GM03348 (cell line): Measurements from ENCODE around the gene ZFHX3.

ENCODE experiments used
- DNase-seq: peaks from one replicate; pipeline ENCODE4 v3.0.0; 2012; ENCODE audit warnings: low spot score

The ZFHX3 gene

GRCh38 chr16:72950669-72951068, 97.3 kb downstream of the ZFHX3 start:
- DNase-seq, result no peak

- DNase-seq, result no peak
Measured at GRCh38 chr16:72948238-72948829, 99.6 kb downstream of the ZFHX3 start.

- no peak for DNase-seq
Measured at GRCh38 chr16:72947379-72948237, 100.3 kb downstream of the ZFHX3 start.

GRCh38 chr16:72946474-72947194, 101.3 kb downstream of the ZFHX3 start:
- no peak for DNase-seq

- DNase-seq, result no peak
Measured at GRCh38 chr16:72946063-72946462, 101.9 kb downstream of the ZFHX3 start.

- DNase-seq, result no peak
Measured at GRCh38 chr16:72945611-72946010, 102.3 kb downstream of the ZFHX3 start.

GRCh38 chr16:72944757-72945485, 103.0 kb downstream of the ZFHX3 start:
- DNase-seq, result no peak

- no peak for DNase-seq
Measured at GRCh38 chr16:72942021-72942420, 105.9 kb downstream of the ZFHX3 start.

GRCh38 chr16:72940886-72941285, 107.0 kb downstream of the ZFHX3 start:
- DNase-seq, result no peak

- peak; percentile 56 for DNase-seq
Measured at GRCh38 chr16:72939247-72939646, 108.7 kb downstream of the ZFHX3 start.

GRCh38 chr16:72938795-72939164, 109.1 kb downstream of the ZFHX3 start:
- DNase-seq, result peak; percentile 88

GRCh38 chr16:72937916-72938794, 109.8 kb downstream of the ZFHX3 start:
- DNase-seq, result no peak

- DNase-seq, result no peak
Measured at GRCh38 chr16:72937360-72937759, 110.6 kb downstream of the ZFHX3 start.

GRCh38 chr16:72936408-72936807, 111.5 kb downstream of the ZFHX3 start:
- no peak for DNase-seq

- DNase-seq, result no peak
Measured at GRCh38 chr16:72935896-72936295, 112.0 kb downstream of the ZFHX3 start.

- no peak for DNase-seq
Measured at GRCh38 chr16:72934636-72935403, 113.1 kb downstream of the ZFHX3 start.

- DNase-seq, result no peak
Measured at GRCh38 chr16:72932677-72933335, 115.1 kb downstream of the ZFHX3 start.

- DNase-seq, result no peak
Measured at GRCh38 chr16:72932050-72932449, 115.9 kb downstream of the ZFHX3 start.

- no peak for DNase-seq
Measured at GRCh38 chr16:72930396-72930795, 117.5 kb downstream of the ZFHX3 start.
